ENCODE measurements around the gene ZNF710. TPM values are rescaled to one million over a fixed set of nuclear protein-coding genes. Genes with fewer than 3 reads are reported as not detected.

ZNF710 gene
- polyA plus RNA-seq, 1 experiment: 2.0 TPM

GRCh38 chr15:90062973-90063769, 62.0 kb downstream of the ZNF710 start:
- no peak for TF ChIP-seq CTCF (IDR thresholded peaks at IDR 0.05; ENCODE audit: insufficient read depth, low read depth, low read length)
- ChIA-PET POLR2A (no interaction called here), CTCF (interaction anchor here (0.6 to 2.5 kb wide), 2 partner anchors 8 to 127 kb away, joined by 3 to 13 read pairs; no protein-coding TSS in a partner anchor)
- no peaks in the 10 kb centered on the region for H3K27me3 ChIP-seq (ENCODE audit: control insufficient read depth, insufficient read depth, low read length)
- DNase-seq (ENCODE audit: low read depth): no peak
- peaks cover 6% of the 10 kb centered on the region for H3K36me3 ChIP-seq (ENCODE audit: control insufficient read depth, insufficient read depth, low read length)
- H3K4me3 ChIP-seq (ENCODE audit: low read depth, low read length): no peak overlapping the region

- TF ChIP-seq CTCF (IDR thresholded peaks at IDR 0.05; ENCODE audit: insufficient read depth, low read depth, low read length): no peak
- H3K4me3 ChIP-seq (ENCODE audit: low read depth, low read length): no peak overlapping the region
- ChIA-PET POLR2A (no interaction called here), CTCF (interaction anchor here (0.6 to 2.5 kb wide), 2 partner anchors 7 to 126 kb away, joined by 3 to 13 read pairs; no protein-coding TSS in a partner anchor)
- peaks cover 6% of the 10 kb centered on the region for H3K36me3 ChIP-seq (ENCODE audit: control insufficient read depth, insufficient read depth, low read length)
- DNase-seq (ENCODE audit: low read depth): no peak
- no peaks in the 10 kb centered on the region for H3K27me3 ChIP-seq (ENCODE audit: control insufficient read depth, insufficient read depth, low read length)
Measured at GRCh38 chr15:90063770-90064247, 62.7 kb downstream of the ZNF710 start.

- Histone ChIP-seq H3K36me3 (ENCODE audit: control insufficient read depth, insufficient read depth, low read length) (peaks cover 6% of the 10 kb centered on the region), H3K4me3 (ENCODE audit: low read depth, low read length) (no peak overlapping the region), H3K27me3 (ENCODE audit: control insufficient read depth, insufficient read depth, low read length) (no peaks in the 10 kb centered on the region)
- POLR2A ChIA-PET: no interaction called here
- TF ChIP-seq CTCF (IDR thresholded peaks at IDR 0.05; ENCODE audit: insufficient read depth, low read depth, low read length): no peak
- no peak for DNase-seq (ENCODE audit: low read depth)
- CTCF ChIA-PET: interaction anchor here (0.8 kb wide), 1 partner anchor 16 kb away, joined by 3 read pairs; no protein-coding TSS in a partner anchor
Measured at GRCh38 chr15:90064911-90065681, 64.0 kb downstream of the ZNF710 start.

- H3K27me3 ChIP-seq (ENCODE audit: control insufficient read depth, insufficient read depth, low read length): no peaks in the 10 kb centered on the region
- no peak overlapping the region for H3K4me3 ChIP-seq (ENCODE audit: low read depth, low read length)
- H3K36me3 ChIP-seq (ENCODE audit: control insufficient read depth, insufficient read depth, low read length): peaks cover 6% of the 10 kb centered on the region
- CTCF ChIA-PET: no interaction called here
- no peak for TF ChIP-seq CTCF (IDR thresholded peaks at IDR 0.05; ENCODE audit: insufficient read depth, low read depth, low read length)
- no peak for DNase-seq (ENCODE audit: low read depth)
- POLR2A ChIA-PET: no interaction called here
Measured at GRCh38 chr15:90065682-90066049, 64.5 kb downstream of the ZNF710 start.

Measured in BJ (cell line).